Head of caudate nucleus (tissue), 42 donors: ENCODE measurements around the gene NOMO2.
"Not testable (repeated sequence)": the region's sequence is repeated elsewhere in the genome, so short reads cannot be mapped to it uniquely, and the experiment has no call there.

Experiments used
- DNase-seq, 42 donors: peaks; one replicate each; pipeline versions ENCODE4 v3.0.0 to v3.0.0-alpha.2; 2020 to 2021; ENCODE audit warnings: mixed read lengths in 7 of 42
- intact Hi-C: fragments of 100-400 bp; cut with DNase I; formaldehyde crosslinking; loops from one replicate; pipeline ENCODE4 v1.15.0; 2022

The NOMO2 gene

GRCh38 chr16:18577942-18578341, 16.0 kb upstream of the NOMO2 start:
- DNase-seq, intact Hi-C loops: not testable (repeated sequence)

GRCh38 chr16:18575945-18576344, 14.0 kb upstream of the NOMO2 start:
- intact Hi-C loops, DNase-seq: not testable (repeated sequence)

- intact Hi-C loops, DNase-seq: not testable (repeated sequence)
Measured at GRCh38 chr16:18575298-18575917, 13.5 kb upstream of the NOMO2 start.

- DNase-seq, intact Hi-C loops: not testable (repeated sequence)
Measured at GRCh38 chr16:18573887-18574286, 12.0 kb upstream of the NOMO2 start.

- intact Hi-C loops = not testable (repeated sequence)
Measured at GRCh38 chr16:18572973-18573372, 11.1 kb upstream of the NOMO2 start.

GRCh38 chr16:18571307-18571850, 9.5 kb upstream of the NOMO2 start:
- intact Hi-C loops, DNase-seq: not testable (repeated sequence)

More at GRCh38 chr16:18572973-18573372, 11.1 kb upstream of the NOMO2 start:
- DNase-seq = not testable (repeated sequence)

- DNase-seq, intact Hi-C loops: not testable (repeated sequence)
Measured at GRCh38 chr16:18570529-18571306, 8.8 kb upstream of the NOMO2 start.

- intact Hi-C loops, DNase-seq: not testable (repeated sequence)
Measured at GRCh38 chr16:18560416-18561220, 1.3 kb downstream of the NOMO2 start.

- intact Hi-C loops, DNase-seq: not testable (repeated sequence)
Measured at GRCh38 chr16:18553671-18554070, 8.2 kb downstream of the NOMO2 start.

- intact Hi-C loops, DNase-seq: not testable (repeated sequence)
Measured at GRCh38 chr16:18547382-18547781, 14.5 kb downstream of the NOMO2 start.

- DNase-seq, intact Hi-C loops: not testable (repeated sequence)
Measured at GRCh38 chr16:18546853-18547252, 15.0 kb downstream of the NOMO2 start.

- intact Hi-C loops, DNase-seq: not testable (repeated sequence)
Measured at GRCh38 chr16:18544232-18545081, 17.4 kb downstream of the NOMO2 start.

- intact Hi-C loops, DNase-seq: not testable (repeated sequence)
Measured at GRCh38 chr16:18541912-18542311, 20.0 kb downstream of the NOMO2 start.

GRCh38 chr16:18537004-18537403, 24.9 kb downstream of the NOMO2 start:
- intact Hi-C loops = not testable (repeated sequence)
- DNase-seq = peak in 5 of 42 donors; percentile 23 to 38 (median 27)

GRCh38 chr16:18535519-18536168, 26.3 kb downstream of the NOMO2 start:
- intact Hi-C loops, DNase-seq: not testable (repeated sequence)

GRCh38 chr16:18534308-18534707, 27.6 kb downstream of the NOMO2 start:
- intact Hi-C loops, DNase-seq: not testable (repeated sequence)

- intact Hi-C loops, DNase-seq: not testable (repeated sequence)
Measured at GRCh38 chr16:18531323-18531722, 30.6 kb downstream of the NOMO2 start.

GRCh38 chr16:18530329-18530728, 31.6 kb downstream of the NOMO2 start:
- DNase-seq, intact Hi-C loops: not testable (repeated sequence)
